Measurements from ENCODE around the gene KCNH2.

The KCNH2 gene

DNA sequence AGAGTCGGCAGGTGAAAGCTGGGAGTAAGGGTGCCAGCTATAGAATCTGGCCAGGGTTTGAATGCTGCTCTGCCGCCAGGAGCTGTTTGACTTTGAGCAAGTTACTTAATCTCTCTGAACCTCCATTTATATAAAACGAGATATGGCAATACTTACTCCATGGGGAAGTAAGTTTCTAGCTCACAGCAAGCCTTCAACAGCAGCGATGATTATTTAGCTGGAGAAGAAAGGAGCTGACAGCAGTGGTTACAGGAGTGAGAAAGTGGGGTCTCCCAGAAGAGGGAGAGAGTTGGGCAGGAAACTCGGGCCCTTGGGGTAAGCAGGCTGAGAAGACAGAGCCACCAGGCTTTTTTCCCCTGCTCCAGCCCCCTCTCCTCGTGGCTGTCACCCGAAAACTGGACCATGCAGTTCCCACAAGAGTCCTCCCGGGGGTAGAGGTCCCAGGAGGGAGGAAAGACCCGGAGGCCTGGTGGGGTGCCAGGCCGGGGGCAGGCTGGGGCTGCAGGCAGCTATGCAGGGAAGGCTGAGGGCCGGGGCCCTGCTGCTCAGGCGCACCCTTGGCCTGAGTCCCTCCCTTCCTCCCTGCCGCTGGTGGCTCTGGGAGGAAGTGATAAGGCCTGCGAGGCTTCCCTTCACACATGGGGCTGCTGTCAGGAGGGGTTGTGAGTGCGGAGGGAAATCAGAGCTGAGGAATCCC, 16.2 kb upstream of the KCNH2 start:
- DNase-seq: no peak

DNA sequence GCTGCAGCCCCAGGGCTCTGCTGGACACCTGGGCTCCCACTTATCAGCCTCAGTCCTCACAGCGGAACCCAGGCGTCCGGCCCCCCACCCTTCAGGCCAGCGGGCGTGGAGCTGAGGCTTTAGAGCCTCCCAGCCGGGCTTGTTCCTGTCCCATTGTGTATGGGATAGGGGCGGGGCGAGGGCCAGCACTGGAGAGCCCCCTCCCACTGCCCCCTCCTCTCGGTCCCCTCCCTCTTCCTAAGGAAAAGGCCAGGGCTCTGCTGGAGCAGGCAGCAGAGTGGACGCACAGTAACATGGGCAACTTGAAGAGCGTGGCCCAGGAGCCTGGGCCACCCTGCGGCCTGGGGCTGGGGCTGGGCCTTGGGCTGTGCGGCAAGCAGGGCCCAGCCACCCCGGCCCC, 15.4 kb upstream of the KCNH2 start:
- DNase-seq: no peak

DNA sequence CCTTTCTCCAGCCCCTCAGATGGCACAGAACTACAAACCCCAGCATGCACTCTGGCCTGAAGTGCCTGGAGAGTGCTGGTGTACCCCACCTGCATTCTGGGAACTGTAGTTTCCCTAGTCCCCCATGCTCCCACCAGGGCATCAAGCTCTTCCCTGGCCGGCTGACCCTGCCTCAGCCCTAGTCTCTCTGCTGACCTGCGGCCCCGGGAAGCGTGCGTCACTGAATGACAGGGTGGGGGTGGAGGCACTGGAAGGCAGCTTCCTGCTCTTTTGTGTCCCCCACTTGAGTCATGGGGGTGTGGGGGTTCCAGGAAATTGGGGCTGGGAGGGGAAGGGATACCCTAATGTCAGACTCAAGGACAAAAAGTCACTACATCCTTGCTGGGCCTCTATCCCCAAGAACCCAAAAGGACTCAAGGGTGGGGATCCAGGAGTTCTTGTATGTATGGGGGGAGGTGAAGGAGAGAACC, 14.7 kb upstream of the KCNH2 start:
- peak; percentile 26 for DNase-seq

DNA sequence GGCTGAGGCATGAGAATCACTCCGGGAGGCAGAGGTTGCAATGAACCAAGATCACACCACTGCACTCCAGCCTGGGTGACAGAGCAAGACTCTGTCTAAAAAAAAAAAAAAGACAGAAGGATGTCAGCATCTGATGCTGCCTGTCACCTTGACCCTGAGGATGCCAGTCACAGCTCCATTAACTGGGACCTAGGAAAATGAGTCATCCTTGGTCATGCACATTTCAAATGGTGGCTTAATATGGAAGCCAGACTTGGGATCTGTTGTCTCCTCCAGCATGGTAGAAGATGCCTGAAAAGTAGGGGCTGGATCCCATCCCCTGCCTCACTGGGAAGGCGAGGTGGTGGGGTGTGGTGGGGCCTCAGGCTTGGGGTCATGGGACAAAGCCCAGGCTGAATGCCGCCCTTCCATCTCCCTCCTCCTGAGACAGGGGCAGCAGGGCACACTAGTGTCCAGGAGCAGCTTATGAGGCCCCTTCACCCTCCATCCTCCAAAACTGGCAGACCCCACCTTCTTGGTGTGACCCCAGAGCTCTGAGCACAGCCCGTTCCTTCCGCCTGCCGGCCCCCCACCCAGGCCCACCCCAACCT, 14.0 kb upstream of the KCNH2 start:
- no peak for DNase-seq

DNA sequence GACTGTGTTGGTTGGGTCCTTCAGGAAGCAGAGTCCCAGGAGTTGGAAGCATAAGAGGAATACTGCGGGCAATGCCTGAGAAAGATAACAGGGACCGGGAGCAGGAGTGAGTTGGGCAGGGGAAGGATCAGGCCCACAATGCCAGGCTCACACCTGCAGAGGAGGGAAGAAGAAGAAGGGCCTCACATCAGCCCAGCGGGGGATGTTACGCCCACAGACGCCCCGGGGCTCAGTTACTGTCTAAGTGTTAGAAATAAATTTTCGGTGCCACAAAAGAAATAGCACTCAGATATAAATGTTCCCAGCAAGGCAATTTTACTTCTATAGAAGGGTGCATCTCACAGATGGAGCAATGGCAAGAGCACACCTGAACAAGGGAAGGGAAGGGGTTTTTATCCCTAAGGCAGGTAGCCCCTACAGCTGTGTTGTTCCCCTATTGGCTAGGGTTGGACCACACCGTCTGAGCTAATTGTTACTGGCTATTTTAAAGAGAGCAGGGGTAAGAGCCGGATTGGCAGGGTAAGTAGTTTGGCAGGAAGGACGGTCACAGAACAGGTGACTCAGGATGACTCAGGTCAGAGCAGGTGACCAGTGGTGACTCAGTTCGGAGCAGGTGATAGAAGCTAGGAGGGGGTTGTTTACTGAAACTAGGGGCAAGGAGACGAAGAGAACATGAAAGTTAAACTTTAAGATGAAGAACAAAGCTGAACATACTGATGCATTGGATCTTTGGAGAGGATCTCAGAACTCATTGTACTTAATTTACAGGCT, 12.5 kb upstream of the KCNH2 start, which contains the start of gene NOS3:
NOS3 (plus strand) TSS at position 602 of the 771 bp plus-strand sequence. CDS start 2,787 bp downstream, outside the sequence.
- DNase-seq: no peak

DNA sequence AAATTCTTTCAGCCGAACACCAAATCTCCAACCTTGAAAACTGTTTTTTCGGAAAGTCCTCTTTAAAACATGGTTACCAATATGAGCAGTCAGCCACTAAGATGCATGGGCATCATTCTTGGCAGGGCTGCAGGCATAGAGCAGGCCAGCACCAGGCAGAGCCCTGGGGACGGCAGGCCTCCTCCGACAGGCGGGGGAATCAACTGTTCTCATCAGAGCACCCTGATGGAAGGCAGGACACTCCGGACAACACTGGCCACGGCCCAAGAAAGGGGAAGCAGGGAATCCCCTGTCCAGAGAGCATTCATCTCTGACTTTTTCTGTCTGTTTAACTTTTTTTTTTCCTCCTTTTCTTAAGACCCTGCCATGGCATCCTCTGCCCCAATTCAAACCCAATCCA, 11.3 kb upstream of the KCNH2 start:
- DNase-seq: no peak

DNA sequence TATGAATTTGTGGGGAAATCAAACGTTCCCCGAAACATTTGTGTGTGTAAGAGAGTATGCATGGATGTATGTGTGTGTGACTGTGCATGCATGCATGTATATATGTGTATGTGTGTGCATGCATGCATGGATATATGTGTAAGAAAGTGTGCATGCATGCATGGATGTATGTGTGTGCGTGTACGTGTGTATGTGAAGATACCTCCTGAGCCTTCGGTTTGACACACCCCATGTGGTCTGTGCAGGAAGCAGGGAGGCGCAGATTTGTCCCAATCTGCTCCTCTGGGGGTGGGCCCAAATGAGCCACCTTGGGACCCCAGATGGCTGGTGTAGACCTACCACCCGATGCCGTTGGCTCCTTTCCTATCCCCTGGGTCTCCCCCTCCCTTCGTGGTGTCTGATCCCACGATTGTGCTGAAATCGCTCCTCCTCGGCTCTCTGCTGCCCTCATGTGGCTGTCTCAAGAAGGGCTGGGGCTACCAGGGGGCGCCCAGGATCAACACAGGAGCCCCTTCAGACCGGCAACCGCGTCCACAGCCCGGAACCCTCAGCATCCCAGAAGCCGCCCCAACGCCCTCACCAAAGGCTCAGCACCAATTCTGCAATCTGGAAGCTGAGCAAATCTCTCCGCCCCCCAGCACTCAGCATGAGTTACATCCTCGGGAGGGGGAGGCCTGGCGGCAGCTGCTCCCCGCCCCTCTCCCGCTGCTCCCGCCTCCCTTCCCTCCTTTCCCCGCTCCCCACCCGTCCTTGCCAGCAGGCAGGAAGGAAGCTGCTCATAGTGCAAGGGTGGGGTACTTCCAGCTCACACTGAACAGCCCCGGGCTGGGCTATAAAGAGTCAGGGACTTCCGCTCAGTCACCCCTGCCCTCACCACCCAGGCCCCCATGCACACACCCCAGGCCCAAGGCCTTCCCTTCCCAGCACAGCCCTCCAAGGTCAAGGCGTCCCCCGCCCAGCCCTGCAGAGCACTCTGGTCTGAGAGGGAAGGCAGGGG, 10.4 kb upstream of the KCNH2 start:
- DNase-seq: peak; percentile 94

DNA sequence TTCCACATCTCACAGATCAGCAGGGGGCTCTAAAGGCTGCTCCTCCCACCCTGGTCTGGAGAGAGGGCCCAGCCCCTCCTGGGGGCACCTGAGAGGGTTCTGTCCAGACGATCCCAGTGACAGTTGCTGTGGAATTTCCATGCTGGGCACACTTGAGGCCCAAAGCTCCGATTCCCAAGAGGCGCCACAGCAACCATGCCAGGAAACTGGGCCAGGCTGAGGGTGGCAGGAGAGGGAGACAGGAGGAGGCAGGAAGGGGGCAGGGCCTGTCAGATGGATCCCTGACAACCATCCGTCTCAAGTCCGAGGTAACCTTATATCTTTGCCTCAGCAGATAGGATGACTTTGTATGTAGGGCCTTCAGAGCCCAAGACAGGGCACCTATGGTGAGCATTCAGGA, 8.4 kb upstream of the KCNH2 start:
- DNase-seq: no peak

- DNase-seq: peak; percentile 51
Observed at GRCh38 chr7:150986099-150986512, 8.0 kb upstream of the KCNH2 start.

DNA sequence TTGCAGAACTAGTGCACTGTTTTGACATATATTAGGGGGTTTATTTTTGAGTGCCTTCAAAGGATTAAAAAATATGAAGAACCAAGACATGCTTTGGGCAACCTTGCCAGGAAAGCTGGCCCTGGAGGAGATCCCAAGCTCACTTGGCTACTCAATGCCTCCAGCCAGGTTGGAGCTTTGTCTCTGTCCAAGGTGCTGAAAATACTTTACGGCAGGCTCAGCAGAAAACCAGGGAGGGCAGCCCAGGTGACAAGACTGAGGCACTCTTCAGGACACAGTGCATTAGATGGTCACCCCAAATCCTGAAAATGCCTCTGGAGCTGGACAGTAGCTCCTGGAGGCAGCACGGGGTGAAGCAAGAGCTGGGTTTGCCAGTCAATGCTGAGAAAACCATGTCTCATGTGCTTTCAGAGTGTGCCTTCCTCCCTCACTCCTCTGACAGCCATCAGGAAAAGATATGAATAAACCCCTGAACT, 5.8 kb upstream of the KCNH2 start:
- DNase-seq: no peak

GRCh38 chr7:150982351-150982750, 4.2 kb upstream of the KCNH2 start:
- DNase-seq: no peak

DNA sequence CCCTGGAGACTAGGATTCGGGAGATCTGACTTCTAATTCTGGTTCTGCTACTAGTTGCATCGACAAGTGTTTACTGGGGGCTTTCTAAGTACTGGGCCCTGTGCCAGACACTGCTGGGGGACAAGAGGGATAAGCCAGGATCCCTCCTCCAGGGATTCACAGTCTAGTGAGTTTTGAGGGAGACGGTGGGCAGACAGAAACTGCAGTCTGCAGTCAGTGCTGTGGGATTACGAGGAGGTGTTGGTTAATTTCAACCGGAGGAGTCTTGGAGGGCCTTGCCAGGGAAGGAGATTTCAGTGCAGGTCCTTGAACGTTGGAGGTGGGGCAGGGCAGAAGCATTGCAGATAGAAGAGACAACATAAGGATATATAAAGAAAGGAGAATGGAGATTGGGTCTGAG, 3.5 kb upstream of the KCNH2 start:
- peak; percentile 34 for DNase-seq

DNA sequence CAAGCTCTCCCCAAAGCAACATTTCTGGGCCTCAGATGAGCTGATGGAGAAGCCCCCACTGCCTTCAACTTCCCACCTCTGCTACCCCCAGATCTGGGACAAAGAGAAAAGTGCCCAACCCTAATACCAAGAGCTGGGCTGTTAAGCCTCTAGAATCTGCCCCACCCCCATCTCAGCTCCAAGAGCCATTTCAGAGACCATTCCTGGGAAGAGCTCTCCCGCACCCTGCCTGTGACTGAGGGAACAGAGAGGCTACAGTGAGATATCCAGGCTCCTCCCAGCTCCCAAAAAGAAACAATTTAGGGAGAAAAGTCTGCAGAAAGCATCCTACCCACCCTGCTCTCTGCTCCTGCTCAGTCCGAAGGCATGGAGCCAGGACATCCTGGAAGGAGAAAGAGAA, 2.5 kb upstream of the KCNH2 start:
- DNase-seq: peak; percentile 11

DNA sequence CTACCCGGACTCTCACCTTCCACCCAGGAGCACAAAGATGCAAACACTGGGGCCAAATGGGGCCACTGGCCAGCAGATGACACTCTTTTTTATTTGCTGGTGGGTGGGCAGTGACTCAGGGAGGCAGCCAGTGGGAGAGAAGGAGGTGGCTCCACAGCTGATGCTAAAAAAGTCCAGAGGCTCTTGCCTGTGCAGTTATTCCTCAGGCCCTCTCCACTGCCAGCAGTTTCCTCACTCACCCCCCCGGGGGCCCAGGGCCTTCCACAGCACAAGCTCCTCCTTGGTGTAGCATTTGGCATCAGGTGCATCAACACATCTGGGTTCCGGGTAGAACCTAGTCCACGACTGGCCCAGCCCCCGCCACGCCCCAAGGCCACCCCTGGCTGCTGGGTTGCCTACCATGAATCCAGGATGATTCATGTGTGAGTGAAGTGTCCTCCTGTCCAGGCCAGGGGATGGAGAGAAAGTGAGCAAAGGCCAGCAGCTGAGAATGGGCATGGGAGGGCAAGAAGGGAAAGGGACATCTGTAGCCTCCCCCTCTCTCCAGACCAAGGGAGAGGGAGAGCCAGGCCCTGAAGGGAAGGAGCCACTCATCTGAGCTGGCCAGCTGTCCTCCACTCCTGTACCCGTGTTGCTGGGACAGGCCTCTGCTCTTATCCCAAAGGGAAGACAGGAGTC, 1.7 kb upstream of the KCNH2 start:
- no peak for DNase-seq

DNA sequence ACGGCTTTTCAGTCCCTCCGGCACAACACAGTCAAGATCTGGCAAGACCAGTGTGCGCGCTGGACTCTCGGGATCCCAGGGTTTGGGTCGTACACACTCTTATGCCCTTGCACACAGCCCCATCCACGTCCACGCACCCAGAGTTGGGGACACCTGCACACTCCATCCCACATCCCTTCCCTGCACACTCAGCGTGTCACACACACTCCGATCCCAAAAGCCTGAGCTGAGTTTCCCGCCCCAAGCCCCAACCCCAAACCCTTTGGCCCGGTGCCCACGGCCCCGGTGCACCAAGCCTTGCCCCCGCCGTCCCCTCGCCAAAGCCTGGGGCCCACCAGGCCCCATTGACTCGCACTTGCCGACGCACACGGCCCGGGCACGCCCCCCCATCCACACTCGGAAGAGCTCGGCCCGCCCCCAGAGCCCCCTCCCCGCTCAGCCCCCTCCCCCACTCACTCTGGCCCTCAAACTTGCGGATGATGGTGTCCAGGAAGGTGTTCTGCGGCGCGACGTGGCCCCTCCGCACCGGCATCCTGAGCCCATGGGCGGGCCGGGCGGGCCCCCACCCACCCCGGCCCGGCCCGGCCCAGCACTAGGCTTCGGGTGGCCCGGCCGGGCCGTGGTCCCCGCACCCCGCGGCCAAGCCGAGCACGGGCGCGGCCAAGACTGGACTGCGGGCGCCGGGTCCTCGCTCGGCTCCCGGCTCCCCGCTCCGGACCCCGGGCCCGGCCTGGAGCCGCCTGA, 567 bp downstream of the KCNH2 start:
- peak; percentile 25 for DNase-seq

- peak; percentile 18 for DNase-seq
Observed at GRCh38 chr7:150976529-150977381, 1.4 kb downstream of the KCNH2 start.

GRCh38 chr7:150975536-150976319, 2.4 kb downstream of the KCNH2 start:
- no peak for DNase-seq

- DNase-seq: peak; percentile 78
Observed at GRCh38 chr7:150974468-150975391, 3.4 kb downstream of the KCNH2 start.
